Duodenal mucosa (tissue), 2 donors: ENCODE data around the gene PYGO2.

Source experiments
- H3K27ac ChIP-seq: one replicate; pipeline ENCODE4 v1.7.0; 2013; ENCODE audit warnings: low read depth, low read length
- H3K27me3 ChIP-seq, 2 donors: one replicate each; pipeline ENCODE4 v1.7.0; 2013; ENCODE audit warnings: low read length in 2 of 2, control low read depth in 1 of 2; ENCODE audit not compliant: insufficient read depth in 2 of 2, control insufficient read depth in 1 of 2
- H3K36me3 ChIP-seq, 2 donors: one replicate each; pipeline ENCODE4 v1.7.0; 2013; ENCODE audit warnings: low read length in 2 of 2, control low read depth in 1 of 2; ENCODE audit not compliant: insufficient read depth in 2 of 2, control insufficient read depth in 1 of 2
- H3K4me1 ChIP-seq, 2 donors: one replicate each; pipeline ENCODE4 v1.7.0; 2013; ENCODE audit warnings: low read length in 2 of 2, control low read depth in 1 of 2; ENCODE audit not compliant: insufficient read depth in 2 of 2, control insufficient read depth in 1 of 2
- H3K4me3 ChIP-seq, 2 donors: one replicate each; pipeline ENCODE4 v1.7.0; 2013; ENCODE audit warnings: low read length in 2 of 2, low read depth in 1 of 2
- H3K9ac ChIP-seq, 2 donors: one replicate each; pipeline ENCODE4 v1.7.0; 2013; ENCODE audit warnings: low read length in 2 of 2, low read depth in 1 of 2
- H3K9me3 ChIP-seq, 2 donors: one replicate each; pipeline ENCODE4 v1.7.0; 2013; ENCODE audit warnings: low read length in 2 of 2, control low read depth in 1 of 2; ENCODE audit not compliant: control insufficient read depth in 1 of 2

Gene PYGO2

GRCh38 chr1:155005076-155006011 lies 43.8 kb upstream of the PYGO2 start:
- Histone ChIP-seq H3K9me3 (no peaks in the 10 kb centered on the region), H3K4me1 (peaks cover 42 to 58% of the 10 kb centered on the region in 2 donors), H3K9ac (peak overlapping the region; percentile 98 to 99), H3K4me3 (peak overlapping the region; percentile 96 to 97), H3K27ac (peak overlapping the region; percentile 98), H3K27me3 (no peaks in the 10 kb centered on the region), H3K36me3 (no peaks in the 10 kb centered on the region)

- H3K4me1 ChIP-seq: peaks cover 42 to 57% of the 10 kb centered on the region in 2 donors
- peak overlapping the region; percentile 98 to 99 for H3K9ac ChIP-seq
- no peaks in the 10 kb centered on the region for H3K27me3 ChIP-seq
- no peaks in the 10 kb centered on the region for H3K9me3 ChIP-seq
- no peaks in the 10 kb centered on the region for H3K36me3 ChIP-seq
- peak overlapping the region; percentile 98 for H3K27ac ChIP-seq
- peak overlapping the region; percentile 96 to 97 for H3K4me3 ChIP-seq
Measured at GRCh38 chr1:155004352-155005075, 42.9 kb upstream of the PYGO2 start.

GRCh38 chr1:155003766-155004351 lies 42.3 kb upstream of the PYGO2 start:
- Histone ChIP-seq H3K27ac (peak overlapping the region; percentile 98), H3K9ac (peak overlapping the region; percentile 98 to 99), H3K36me3 (no peaks in the 10 kb centered on the region), H3K4me1 (peaks cover 45 to 55% of the 10 kb centered on the region in 2 donors), H3K4me3 (peak overlapping the region; percentile 96 to 97), H3K27me3 (no peaks in the 10 kb centered on the region), H3K9me3 (no peaks in the 10 kb centered on the region)

GRCh38 chr1:155003227-155003765 lies 41.7 kb upstream of the PYGO2 start:
- Histone ChIP-seq H3K27ac (peak overlapping the region; percentile 98), H3K27me3 (no peaks in the 10 kb centered on the region), H3K36me3 (no peaks in the 10 kb centered on the region), H3K9ac (peak overlapping the region; percentile 98 to 99), H3K4me3 (peak overlapping the region; percentile 96 to 97), H3K9me3 (no peaks in the 10 kb centered on the region), H3K4me1 (peaks cover 47 to 57% of the 10 kb centered on the region in 2 donors)

GRCh38 chr1:155002464-155003226 lies 41.1 kb upstream of the PYGO2 start, which contains the start of gene ZBTB7B:
TSS of gene ZBTB7B (plus strand) at chr1:155002802. CDS start at chr1:155014661, 11,859 bp downstream.
- peaks cover 45 to 52% of the 10 kb centered on the region in 2 donors for H3K4me1 ChIP-seq
- peak within 1 kb of the TSS; percentile 96 to 97 for H3K4me3 ChIP-seq
- peak within 1 kb of the TSS; percentile 98 for H3K27ac ChIP-seq

GRCh38 chr1:155001675-155002463 lies 40.3 kb upstream of the PYGO2 start:
- H3K4me3 ChIP-seq: peak overlapping the region; percentile 89 to 96
- H3K27me3 ChIP-seq: no peaks in the 10 kb centered on the region
- no peaks in the 10 kb centered on the region for H3K36me3 ChIP-seq
- peak overlapping the region; percentile 94 for H3K27ac ChIP-seq
- no peaks in the 10 kb centered on the region for H3K9me3 ChIP-seq
- H3K4me1 ChIP-seq: peaks cover 43 to 50% of the 10 kb centered on the region in 2 donors
- H3K9ac ChIP-seq: peak overlapping the region; percentile 88 to 94

More at GRCh38 chr1:155002464-155003226, 41.1 kb upstream of the PYGO2 start, which contains the start of gene ZBTB7B:
- peak within 1 kb of the TSS; percentile 98 to 99 for H3K9ac ChIP-seq
- no peaks in the 10 kb centered on the region for H3K27me3 ChIP-seq
- no peaks in the 10 kb centered on the region for H3K36me3 ChIP-seq
- no peaks in the 10 kb centered on the region for H3K9me3 ChIP-seq

GRCh38 chr1:155001425-155001674 lies 39.8 kb upstream of the PYGO2 start:
- Histone ChIP-seq H3K27me3 (no peaks in the 10 kb centered on the region), H3K36me3 (no peaks in the 10 kb centered on the region), H3K4me3 (peak overlapping the region; percentile 82 to 89), H3K9me3 (no peaks in the 10 kb centered on the region), H3K27ac (peak overlapping the region; percentile 94), H3K9ac (peak overlapping the region; percentile 88 to 94), H3K4me1 (peaks cover 40 to 45% of the 10 kb centered on the region in 2 donors)

GRCh38 chr1:155000726-155001424 lies 39.3 kb upstream of the PYGO2 start:
- H3K9ac ChIP-seq: peak overlapping the region; percentile 88 to 94
- no peaks in the 10 kb centered on the region for H3K9me3 ChIP-seq
- H3K36me3 ChIP-seq: no peaks in the 10 kb centered on the region
- peak overlapping the region; percentile 82 to 89 for H3K4me3 ChIP-seq
- H3K27ac ChIP-seq: peak overlapping the region; percentile 94
- H3K27me3 ChIP-seq: no peaks in the 10 kb centered on the region
- H3K4me1 ChIP-seq: peaks cover 39 to 40% of the 10 kb centered on the region in 2 donors
